ENCODE results near the gene ID2.
"Not testable (repeated sequence)": the region's sequence is repeated elsewhere in the genome, so short reads cannot be mapped to it uniquely, and the experiment has no call there.

ID2 gene

DNA sequence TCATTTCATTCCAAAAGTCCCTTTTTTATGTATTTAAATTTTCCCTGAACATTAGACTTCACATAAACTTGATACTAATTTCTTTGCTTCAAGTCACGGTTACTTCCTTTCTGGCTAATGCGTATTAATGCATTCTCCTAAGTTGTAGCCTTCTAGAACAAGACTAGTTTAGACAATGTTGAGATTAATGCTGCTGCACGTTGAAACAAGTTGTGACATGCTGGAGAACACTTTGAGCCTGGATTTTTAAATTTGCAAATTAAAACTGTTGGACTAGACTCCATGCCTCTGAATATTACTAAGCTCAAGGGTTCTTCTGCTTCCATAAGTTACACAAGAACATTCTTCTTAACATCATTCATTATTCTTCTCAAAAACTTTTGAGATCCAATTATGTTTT, 29.1 kb downstream of the ID2 start:
- H3K4me3 ChIP-seq (ENCODE audit: insufficient read depth, low read depth, low read length), result no peak overlapping the region
- no peak overlapping the region for H3K27ac ChIP-seq (ENCODE audit: insufficient read depth, low read depth, low read length, poor library complexity, severe bottlenecking)
- H3K4me1 ChIP-seq (ENCODE audit: control insufficient read depth, insufficient read depth, low read length), result no peaks in the 10 kb centered on the region
- WGBS, 2 experiments, result 89 to 99% methylated on average over 3 of the region's 3 CpGs
- no peaks in the 10 kb centered on the region for H3K27me3 ChIP-seq (ENCODE audit: control insufficient read depth, insufficient read depth, low read length, poor library complexity, severe bottlenecking)
- H3K9me3 ChIP-seq (ENCODE audit: control insufficient read depth, low read length), result no peaks in the 10 kb centered on the region
- no peaks in the 10 kb centered on the region for H3K36me3 ChIP-seq (ENCODE audit: control insufficient read depth, insufficient read depth, low read length)

DNA sequence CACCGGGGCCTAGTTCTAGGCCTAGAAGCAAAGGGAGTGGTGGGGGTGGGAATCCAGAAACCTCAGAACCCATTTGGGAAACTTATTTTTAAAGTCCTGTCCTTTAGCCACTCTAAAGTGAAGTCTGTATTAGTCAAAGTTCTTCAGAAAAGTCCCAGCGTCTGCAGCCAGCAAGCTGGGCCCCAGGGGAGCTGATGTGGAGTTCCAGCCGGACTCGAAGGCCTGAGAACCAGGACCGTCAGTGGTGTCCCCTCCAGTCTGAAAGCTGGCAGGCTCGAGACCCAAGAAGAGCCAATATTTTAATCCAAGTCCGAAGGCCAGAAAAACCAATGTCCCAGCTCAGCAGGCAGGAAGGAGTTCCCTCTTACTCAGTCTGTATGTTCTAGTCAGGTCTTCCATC, 32.4 kb downstream of the ID2 start:
- 92 to 94% methylated on average over 7 of the region's 7 CpGs for WGBS, 2 experiments
- no peak overlapping the region for H3K4me3 ChIP-seq (ENCODE audit: insufficient read depth, low read depth, low read length)
- H3K36me3 ChIP-seq (ENCODE audit: control insufficient read depth, insufficient read depth, low read length), result no peaks in the 10 kb centered on the region
- no peaks in the 10 kb centered on the region for H3K27me3 ChIP-seq (ENCODE audit: control insufficient read depth, insufficient read depth, low read length, poor library complexity, severe bottlenecking)
- H3K4me1 ChIP-seq (ENCODE audit: control insufficient read depth, insufficient read depth, low read length), result no peaks in the 10 kb centered on the region
- no peak overlapping the region for H3K27ac ChIP-seq (ENCODE audit: insufficient read depth, low read depth, low read length, poor library complexity, severe bottlenecking)
- no peaks in the 10 kb centered on the region for H3K9me3 ChIP-seq (ENCODE audit: control insufficient read depth, low read length)

DNA sequence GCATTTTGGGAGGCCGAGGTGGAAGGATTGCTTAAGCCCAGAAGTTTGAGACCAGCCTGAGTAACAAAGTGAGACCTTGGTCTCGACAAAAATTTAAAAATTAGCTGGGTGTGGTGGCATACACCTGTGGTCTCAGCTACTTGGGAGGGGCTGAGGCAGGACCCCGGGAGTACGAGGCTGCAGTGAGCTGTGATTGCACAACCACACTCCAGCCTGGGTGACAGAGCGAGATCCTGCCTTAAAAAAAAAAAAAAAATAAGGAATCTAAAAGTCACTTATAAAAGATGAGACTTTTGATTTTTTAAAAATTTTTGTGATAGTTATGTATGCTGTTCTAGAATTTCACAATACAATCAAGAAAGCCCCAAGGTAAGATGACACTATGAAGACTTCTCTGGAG, 33.1 kb downstream of the ID2 start:
- H3K9me3 ChIP-seq (ENCODE audit: control insufficient read depth, low read length), result no peaks in the 10 kb centered on the region
- H3K4me3 ChIP-seq (ENCODE audit: insufficient read depth, low read depth, low read length), result no peak overlapping the region
- no peaks in the 10 kb centered on the region for H3K27me3 ChIP-seq (ENCODE audit: control insufficient read depth, insufficient read depth, low read length, poor library complexity, severe bottlenecking)
- H3K36me3 ChIP-seq (ENCODE audit: control insufficient read depth, insufficient read depth, low read length), result no peaks in the 10 kb centered on the region
- 91 to 94% methylated on average over 4 to 5 of the region's 5 CpGs for WGBS, 2 experiments
- H3K4me1 ChIP-seq (ENCODE audit: control insufficient read depth, insufficient read depth, low read length), result no peaks in the 10 kb centered on the region
- H3K27ac ChIP-seq (ENCODE audit: insufficient read depth, low read depth, low read length, poor library complexity, severe bottlenecking), result no peak overlapping the region

DNA sequence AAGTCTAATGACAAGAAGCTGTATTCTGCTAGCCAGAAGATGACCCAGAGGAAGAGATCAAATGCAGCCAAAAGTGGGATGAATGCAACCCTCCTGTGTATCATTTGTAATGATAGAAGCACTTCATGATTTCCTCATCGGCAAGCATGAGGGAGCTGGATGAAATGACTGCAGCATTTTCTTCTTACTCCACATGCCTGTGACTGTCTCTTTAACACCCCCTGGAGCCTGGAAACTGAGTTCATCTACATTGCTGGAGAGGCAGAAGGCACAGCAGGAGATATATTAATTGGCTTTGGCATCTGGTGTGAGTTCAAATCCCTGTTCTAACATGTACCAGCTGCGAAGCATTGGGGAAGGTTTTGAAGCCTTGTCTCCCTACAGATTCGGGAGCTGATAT, 37.7 kb downstream of the ID2 start:
- 92% methylated on average over 3 of the region's 3 CpGs for WGBS, 2 experiments

DNA sequence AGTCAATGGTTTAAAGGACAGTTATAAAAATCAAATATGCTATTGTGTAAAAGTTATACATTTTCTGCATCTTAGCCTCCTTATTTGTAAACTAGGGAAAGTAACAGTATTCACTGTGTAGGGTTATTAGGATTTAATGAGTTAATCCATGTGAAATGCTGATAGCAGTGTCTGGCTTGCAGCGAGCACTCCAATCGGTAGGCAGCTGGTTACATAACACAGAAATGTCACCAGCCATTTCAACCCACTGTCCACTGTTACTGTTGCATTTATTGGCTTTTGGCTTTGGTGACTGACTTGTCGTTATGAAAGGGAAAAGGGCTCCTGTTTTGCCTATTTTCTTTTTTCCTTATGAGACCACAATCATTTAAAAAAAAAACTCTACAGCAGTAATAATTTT, 38.9 kb downstream of the ID2 start:
- WGBS, 2 experiments, result 83 to 90% methylated on average over 3 of the region's 3 CpGs
- H3K36me3 ChIP-seq (ENCODE audit: control insufficient read depth, insufficient read depth, low read length), result no peaks in the 10 kb centered on the region
- no peaks in the 10 kb centered on the region for H3K4me1 ChIP-seq (ENCODE audit: control insufficient read depth, insufficient read depth, low read length)
- H3K9me3 ChIP-seq (ENCODE audit: control insufficient read depth, low read length), result no peaks in the 10 kb centered on the region
- no peak overlapping the region for H3K4me3 ChIP-seq (ENCODE audit: insufficient read depth, low read depth, low read length)
- no peak overlapping the region for H3K27ac ChIP-seq (ENCODE audit: insufficient read depth, low read depth, low read length, poor library complexity, severe bottlenecking)
- no peaks in the 10 kb centered on the region for H3K27me3 ChIP-seq (ENCODE audit: control insufficient read depth, insufficient read depth, low read length, poor library complexity, severe bottlenecking)

More for the DNA sequence above, 37.7 kb downstream of the ID2 start:
- no peaks in the 10 kb centered on the region for H3K36me3 ChIP-seq (ENCODE audit: control insufficient read depth, insufficient read depth, low read length)
- H3K27me3 ChIP-seq (ENCODE audit: control insufficient read depth, insufficient read depth, low read length, poor library complexity, severe bottlenecking), result no peaks in the 10 kb centered on the region
- H3K4me1 ChIP-seq (ENCODE audit: control insufficient read depth, insufficient read depth, low read length), result no peaks in the 10 kb centered on the region
- H3K4me3 ChIP-seq (ENCODE audit: insufficient read depth, low read depth, low read length), result no peak overlapping the region
- no peak overlapping the region for H3K27ac ChIP-seq (ENCODE audit: insufficient read depth, low read depth, low read length, poor library complexity, severe bottlenecking)
- no peaks in the 10 kb centered on the region for H3K9me3 ChIP-seq (ENCODE audit: control insufficient read depth, low read length)

DNA sequence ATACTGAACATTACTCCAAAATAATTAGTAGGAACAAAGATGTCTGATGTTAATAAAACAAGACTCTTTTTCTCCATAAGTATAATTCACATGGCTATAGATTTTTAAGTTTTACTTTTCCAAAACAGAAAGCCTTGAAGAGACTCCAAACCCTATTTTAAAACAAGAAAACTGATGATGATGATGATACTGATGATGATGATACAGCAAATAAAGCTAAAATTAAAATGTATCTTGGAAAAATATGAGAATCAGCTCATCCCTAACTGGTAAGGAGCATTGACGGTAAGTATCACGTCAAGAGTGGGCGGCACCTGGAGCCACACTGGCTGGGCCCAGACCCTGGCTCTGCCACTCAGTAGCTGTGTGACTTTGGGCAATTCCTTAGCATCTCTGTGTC, 39.6 kb downstream of the ID2 start:
- Histone ChIP-seq H3K36me3 (ENCODE audit: control insufficient read depth, insufficient read depth, low read length) (no peaks in the 10 kb centered on the region), H3K27me3 (ENCODE audit: control insufficient read depth, insufficient read depth, low read length, poor library complexity, severe bottlenecking) (no peaks in the 10 kb centered on the region), H3K27ac (ENCODE audit: insufficient read depth, low read depth, low read length, poor library complexity, severe bottlenecking) (no peak overlapping the region), H3K4me3 (ENCODE audit: insufficient read depth, low read depth, low read length) (no peak overlapping the region), H3K9me3 (ENCODE audit: control insufficient read depth, low read length) (no peaks in the 10 kb centered on the region), H3K4me1 (ENCODE audit: control insufficient read depth, insufficient read depth, low read length) (no peaks in the 10 kb centered on the region)
- 96 to 97% methylated on average over 3 of the region's 3 CpGs for WGBS, 2 experiments

DNA sequence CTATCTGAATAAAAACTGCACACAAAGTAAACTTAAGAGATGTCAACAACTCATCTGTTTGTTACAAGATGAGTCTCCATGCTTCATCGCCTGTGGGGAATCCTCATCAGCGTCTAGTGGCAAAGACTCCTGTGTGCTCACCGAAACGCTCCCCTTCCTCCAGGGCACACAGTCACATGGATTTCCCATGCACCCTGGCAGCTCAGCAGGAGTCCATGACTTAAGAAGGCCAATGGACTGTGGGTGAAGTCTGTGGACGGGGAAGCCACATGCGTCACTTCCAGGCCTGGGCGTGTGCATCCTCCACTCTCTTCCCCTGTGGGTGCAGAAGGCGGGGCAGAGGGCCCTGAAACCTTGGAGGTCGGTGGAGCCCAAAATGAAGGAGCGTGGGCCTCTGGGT, 41.1 kb downstream of the ID2 start:
- H3K27ac ChIP-seq (ENCODE audit: insufficient read depth, low read depth, low read length, poor library complexity, severe bottlenecking), result no peak overlapping the region
- WGBS, 2 experiments, result 91 to 99% methylated on average over 10 of the region's 10 CpGs
- H3K9me3 ChIP-seq (ENCODE audit: control insufficient read depth, low read length), result no peaks in the 10 kb centered on the region

DNA sequence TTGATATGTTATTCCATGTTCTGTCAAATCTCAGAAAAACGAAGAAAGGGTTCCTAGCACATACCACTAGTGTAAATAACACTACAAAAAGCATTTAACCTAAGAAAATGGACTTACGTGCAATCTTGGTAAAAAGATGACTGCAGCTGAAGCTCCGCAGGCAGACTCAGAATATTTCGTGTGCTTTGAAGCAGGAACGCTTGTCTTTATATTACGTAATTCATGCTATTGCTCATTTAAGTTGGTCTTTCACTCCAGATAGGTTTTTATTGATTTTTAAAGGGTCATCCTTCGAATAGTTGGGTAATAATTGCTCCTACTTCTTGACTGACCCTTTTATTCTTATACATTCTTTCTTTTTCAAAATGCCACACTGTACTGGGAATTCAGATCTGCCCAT, 44.0 kb downstream of the ID2 start:
- no peak overlapping the region for H3K27ac ChIP-seq (ENCODE audit: insufficient read depth, low read depth, low read length, poor library complexity, severe bottlenecking)
- no peaks in the 10 kb centered on the region for H3K9me3 ChIP-seq (ENCODE audit: control insufficient read depth, low read length)
- H3K4me3 ChIP-seq (ENCODE audit: insufficient read depth, low read depth, low read length), result no peak overlapping the region
- WGBS, 2 experiments, result 96% methylated on average over 7 of the region's 7 CpGs
- no peaks in the 10 kb centered on the region for H3K27me3 ChIP-seq (ENCODE audit: control insufficient read depth, insufficient read depth, low read length, poor library complexity, severe bottlenecking)
- peaks cover under 1% of the 10 kb centered on the region for H3K36me3 ChIP-seq (ENCODE audit: control insufficient read depth, insufficient read depth, low read length)
- H3K4me1 ChIP-seq (ENCODE audit: control insufficient read depth, insufficient read depth, low read length), result no peaks in the 10 kb centered on the region

More for the DNA sequence above, 41.1 kb downstream of the ID2 start:
- no peaks in the 10 kb centered on the region for H3K36me3 ChIP-seq (ENCODE audit: control insufficient read depth, insufficient read depth, low read length)
- no peaks in the 10 kb centered on the region for H3K27me3 ChIP-seq (ENCODE audit: control insufficient read depth, insufficient read depth, low read length, poor library complexity, severe bottlenecking)
- no peaks in the 10 kb centered on the region for H3K4me1 ChIP-seq (ENCODE audit: control insufficient read depth, insufficient read depth, low read length)
- H3K4me3 ChIP-seq (ENCODE audit: insufficient read depth, low read depth, low read length), result no peak overlapping the region

DNA sequence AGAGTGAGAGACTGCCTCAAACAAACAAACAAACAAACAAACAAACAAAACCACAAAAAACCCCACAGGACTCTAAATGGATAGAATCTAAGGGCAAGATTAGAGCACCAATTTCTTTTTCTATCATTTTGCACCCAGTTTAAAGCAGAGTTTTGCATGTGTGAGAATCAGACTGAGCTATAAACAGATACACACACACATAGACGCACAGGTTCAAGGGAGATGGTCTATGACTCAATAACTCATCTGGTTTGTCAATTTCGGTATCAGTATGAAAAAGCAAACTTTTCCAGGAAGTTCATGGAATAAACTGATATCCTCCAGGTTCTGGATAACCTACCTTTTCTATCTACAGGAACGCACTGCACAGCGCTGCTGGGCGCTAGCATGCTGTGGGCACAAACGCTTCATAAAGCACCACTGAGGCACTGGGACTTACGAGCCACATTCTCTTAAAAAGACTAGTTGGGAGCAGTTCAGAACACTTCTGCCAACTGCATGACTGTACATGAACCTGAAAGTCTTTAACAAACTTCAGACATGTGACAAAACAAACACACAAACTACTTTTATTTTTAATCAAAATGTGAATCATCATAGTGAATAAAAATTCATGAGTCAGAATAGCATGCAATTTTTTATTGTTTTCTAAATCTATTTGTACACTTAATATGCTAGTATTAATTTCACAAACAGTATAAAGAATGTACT, 46.6 kb downstream of the ID2 start:
- 95 to 97% methylated on average over 7 of the region's 7 CpGs for WGBS, 2 experiments
- no peaks in the 10 kb centered on the region for H3K27me3 ChIP-seq (ENCODE audit: control insufficient read depth, insufficient read depth, low read length, poor library complexity, severe bottlenecking)
- H3K4me3 ChIP-seq (ENCODE audit: insufficient read depth, low read depth, low read length), result no peak overlapping the region
- H3K27ac ChIP-seq (ENCODE audit: insufficient read depth, low read depth, low read length, poor library complexity, severe bottlenecking), result no peak overlapping the region
- H3K4me1 ChIP-seq (ENCODE audit: control insufficient read depth, insufficient read depth, low read length), result no peaks in the 10 kb centered on the region
- H3K36me3 ChIP-seq (ENCODE audit: control insufficient read depth, insufficient read depth, low read length), result peaks cover 5% of the 10 kb centered on the region
- H3K9me3 ChIP-seq (ENCODE audit: control insufficient read depth, low read length), result no peaks in the 10 kb centered on the region

DNA sequence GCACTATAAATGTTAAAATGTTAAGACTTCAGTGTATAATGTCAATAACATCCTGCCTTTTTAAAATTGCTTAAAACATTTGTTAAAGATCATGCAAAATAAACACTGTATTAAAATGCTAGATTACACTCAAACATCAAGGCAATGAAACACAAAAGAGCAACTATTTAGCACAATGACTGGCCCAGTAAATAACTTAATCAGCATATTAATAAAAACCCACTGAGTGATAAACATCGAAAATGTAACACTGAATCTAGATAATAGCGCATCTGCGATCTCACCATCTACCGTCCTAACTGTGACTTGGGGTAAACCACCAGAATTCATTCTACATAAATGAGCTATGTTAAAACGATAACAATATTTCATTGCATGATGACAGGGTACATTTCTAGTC, 47.2 kb downstream of the ID2 start:
- H3K27me3 ChIP-seq (ENCODE audit: control insufficient read depth, insufficient read depth, low read length, poor library complexity, severe bottlenecking), result not testable (repeated sequence)
- WGBS, 2 experiments, result 92 to 95% methylated on average over 5 of the region's 5 CpGs

DNA sequence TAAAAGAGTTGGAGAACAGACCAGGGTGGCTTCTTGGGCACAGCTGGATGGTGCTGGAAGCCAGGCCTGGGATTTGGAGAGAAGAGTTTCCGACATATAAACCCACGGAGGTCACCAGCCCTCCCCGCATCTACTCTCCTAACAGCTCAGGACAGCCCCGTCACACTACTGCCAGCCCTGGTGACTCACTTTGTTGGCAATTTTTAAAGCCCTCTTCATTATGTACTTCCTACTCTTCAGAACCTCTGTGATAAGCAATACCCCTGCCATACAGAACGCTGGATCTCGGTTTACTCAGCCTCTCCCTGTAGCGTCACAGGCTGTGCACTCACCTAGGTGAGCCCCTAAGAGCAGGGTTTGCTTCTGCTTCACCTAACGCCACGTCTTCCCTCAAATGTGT, 48.1 kb downstream of the ID2 start:
- no peaks in the 10 kb centered on the region for H3K9me3 ChIP-seq (ENCODE audit: control insufficient read depth, low read length)
- no peak overlapping the region for H3K27ac ChIP-seq (ENCODE audit: insufficient read depth, low read depth, low read length, poor library complexity, severe bottlenecking)
- 90 to 92% methylated on average over 9 of the region's 9 CpGs for WGBS, 2 experiments
- no peak overlapping the region for H3K4me3 ChIP-seq (ENCODE audit: insufficient read depth, low read depth, low read length)
- H3K36me3 ChIP-seq (ENCODE audit: control insufficient read depth, insufficient read depth, low read length), result peaks cover 5% of the 10 kb centered on the region
- H3K4me1 ChIP-seq (ENCODE audit: control insufficient read depth, insufficient read depth, low read length), result no peaks in the 10 kb centered on the region
- H3K27me3 ChIP-seq (ENCODE audit: control insufficient read depth, insufficient read depth, low read length, poor library complexity, severe bottlenecking), result no peaks in the 10 kb centered on the region

More for the DNA sequence above, 47.2 kb downstream of the ID2 start:
- not testable (repeated sequence) for H3K9me3 ChIP-seq (ENCODE audit: control insufficient read depth, low read length); H3K4me1 ChIP-seq (ENCODE audit: control insufficient read depth, insufficient read depth, low read length); H3K4me3 ChIP-seq (ENCODE audit: insufficient read depth, low read depth, low read length); H3K36me3 ChIP-seq (ENCODE audit: control insufficient read depth, insufficient read depth, low read length); H3K27ac ChIP-seq (ENCODE audit: insufficient read depth, low read depth, low read length, poor library complexity, severe bottlenecking)
